ENCODE data around the gene SLC6A16.

GRCh38 chr19:49371184-49371583 is 46.2 kb upstream of the SLC6A16 start:
- TF ChIP-seq POLR2AphosphoS5 (IDR thresholded peaks at IDR 0.05; ENCODE audit: low read depth) (no peak), CTCF (conservative IDR thresholded peaks at IDR 0.05; ENCODE audit: low read depth in 2 of 2) (no peak), REST (IDR thresholded peaks at IDR 0.05; ENCODE audit: unreplicated experiment) (no peak), EZH2 (IDR thresholded peaks at IDR 0.05; ENCODE audit: low read depth, unreplicated experiment) (no peak), EZH2phosphoT487 (IDR thresholded peaks at IDR 0.05; ENCODE audit: unreplicated experiment) (no peak), ZNF331 (CRISPR knock-in tag; IDR thresholded peaks at IDR 0.05; ENCODE audit: low read depth) (no peak), NANOG (IDR thresholded peaks at IDR 0.05; ENCODE audit: borderline replicate concordance) (no peak)
